NCI-H1694 (cell line): ENCODE data around the gene PLIN1.

Experiments
- DNase-seq: peaks from one replicate; lab custom pipeline; 2025; lab: John Stamatoyannopoulos, UW

The PLIN1 gene

GRCh38 chr15:89654301-89654761 is 24.8 kb downstream of the PLIN1 start:
- no peak for DNase-seq

- DNase-seq = no peak
Measured at GRCh38 chr15:89653578-89653977, 25.6 kb downstream of the PLIN1 start.

- no peak for DNase-seq
Measured at GRCh38 chr15:89652666-89653065, 26.5 kb downstream of the PLIN1 start.

GRCh38 chr15:89652131-89652530 is 27.0 kb downstream of the PLIN1 start:
- no peak for DNase-seq

- no peak for DNase-seq
Measured at GRCh38 chr15:89649716-89650115, 29.5 kb downstream of the PLIN1 start.

GRCh38 chr15:89649013-89649625 is 30.0 kb downstream of the PLIN1 start:
- DNase-seq = no peak

- DNase-seq = no peak
Measured at GRCh38 chr15:89648106-89649012, 30.8 kb downstream of the PLIN1 start.

GRCh38 chr15:89647191-89647851 is 31.8 kb downstream of the PLIN1 start:
- peak; percentile 44 for DNase-seq

GRCh38 chr15:89646416-89647141 is 32.6 kb downstream of the PLIN1 start:
- DNase-seq = no peak

- no peak for DNase-seq
Measured at GRCh38 chr15:89645680-89646079, 33.5 kb downstream of the PLIN1 start.

GRCh38 chr15:89642106-89642505 is 37.1 kb downstream of the PLIN1 start:
- no peak for DNase-seq

GRCh38 chr15:89641053-89641452 is 38.1 kb downstream of the PLIN1 start:
- DNase-seq = no peak

- DNase-seq = no peak
Measured at GRCh38 chr15:89640245-89640644, 38.9 kb downstream of the PLIN1 start.

GRCh38 chr15:89633585-89633984 is 45.6 kb downstream of the PLIN1 start:
- no peak for DNase-seq

GRCh38 chr15:89632563-89633430 is 46.4 kb downstream of the PLIN1 start:
- DNase-seq = no peak

- DNase-seq = no peak
Measured at GRCh38 chr15:89631902-89632264, 47.3 kb downstream of the PLIN1 start.

GRCh38 chr15:89630974-89631901 is 47.9 kb downstream of the PLIN1 start:
- no peak for DNase-seq

GRCh38 chr15:89630260-89630659 is 48.9 kb downstream of the PLIN1 start:
- no peak for DNase-seq

- no peak for DNase-seq
Measured at GRCh38 chr15:89629829-89630228, 49.3 kb downstream of the PLIN1 start.
